AG09319 (cell line): ENCODE results near the gene ADK.
"Not testable (repeated sequence)": the region's sequence is repeated elsewhere in the genome, so short reads cannot be mapped to it uniquely, and the experiment has no call there.

ENCODE experiments used
- DNase-seq: peaks from one replicate; pipeline ENCODE4 v3.0.0-alpha.2; 2010; ENCODE audit warnings: low read depth; ENCODE audit errors: extremely low read depth
- TF ChIP-seq, protein P1 (sequence below): IDR thresholded peaks from 2 replicates; pipeline ENCODE4 v1.5.1; 2011; ENCODE audit warnings: low read depth, mild to moderate bottlenecking, inconsistent platforms, low read length, moderate library complexity

Gene ADK

GRCh38 chr10:74436523-74437170 is 285.6 kb downstream of the ADK start:
- no peak for DNase-seq
- TF ChIP-seq, protein P1, sequence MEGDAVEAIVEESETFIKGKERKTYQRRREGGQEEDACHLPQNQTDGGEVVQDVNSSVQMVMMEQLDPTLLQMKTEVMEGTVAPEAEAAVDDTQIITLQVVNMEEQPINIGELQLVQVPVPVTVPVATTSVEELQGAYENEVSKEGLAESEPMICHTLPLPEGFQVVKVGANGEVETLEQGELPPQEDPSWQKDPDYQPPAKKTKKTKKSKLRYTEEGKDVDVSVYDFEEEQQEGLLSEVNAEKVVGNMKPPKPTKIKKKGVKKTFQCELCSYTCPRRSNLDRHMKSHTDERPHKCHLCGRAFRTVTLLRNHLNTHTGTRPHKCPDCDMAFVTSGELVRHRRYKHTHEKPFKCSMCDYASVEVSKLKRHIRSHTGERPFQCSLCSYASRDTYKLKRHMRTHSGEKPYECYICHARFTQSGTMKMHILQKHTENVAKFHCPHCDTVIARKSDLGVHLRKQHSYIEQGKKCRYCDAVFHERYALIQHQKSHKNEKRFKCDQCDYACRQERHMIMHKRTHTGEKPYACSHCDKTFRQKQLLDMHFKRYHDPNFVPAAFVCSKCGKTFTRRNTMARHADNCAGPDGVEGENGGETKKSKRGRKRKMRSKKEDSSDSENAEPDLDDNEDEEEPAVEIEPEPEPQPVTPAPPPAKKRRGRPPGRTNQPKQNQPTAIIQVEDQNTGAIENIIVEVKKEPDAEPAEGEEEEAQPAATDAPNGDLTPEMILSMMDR = no peak

GRCh38 chr10:74437822-74438221 is 286.8 kb downstream of the ADK start:
- TF ChIP-seq, protein P1 = no peak
- peak; percentile 14 for DNase-seq

DNA sequence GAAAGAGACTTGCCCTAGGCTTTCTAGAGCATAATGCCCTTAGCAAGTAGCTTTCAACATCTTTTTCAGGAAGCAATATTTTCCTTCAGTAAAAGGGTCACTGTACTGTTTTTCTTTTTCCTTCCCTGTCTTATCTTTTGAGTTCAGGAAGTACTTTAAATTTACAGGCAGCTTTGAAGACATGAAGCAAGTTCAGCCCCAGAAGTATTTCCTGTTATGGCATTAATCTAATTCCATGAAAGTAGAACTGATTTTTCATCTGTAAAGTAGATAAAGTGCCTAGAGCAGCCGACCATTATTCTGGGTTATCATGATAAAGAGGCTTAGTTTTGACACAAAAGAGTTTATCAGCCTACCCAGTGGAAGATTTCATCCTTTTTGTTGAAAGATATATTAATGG is 288.2 kb downstream of the ADK start:
- TF ChIP-seq, protein P1 = no peak
- DNase-seq = no peak

DNA sequence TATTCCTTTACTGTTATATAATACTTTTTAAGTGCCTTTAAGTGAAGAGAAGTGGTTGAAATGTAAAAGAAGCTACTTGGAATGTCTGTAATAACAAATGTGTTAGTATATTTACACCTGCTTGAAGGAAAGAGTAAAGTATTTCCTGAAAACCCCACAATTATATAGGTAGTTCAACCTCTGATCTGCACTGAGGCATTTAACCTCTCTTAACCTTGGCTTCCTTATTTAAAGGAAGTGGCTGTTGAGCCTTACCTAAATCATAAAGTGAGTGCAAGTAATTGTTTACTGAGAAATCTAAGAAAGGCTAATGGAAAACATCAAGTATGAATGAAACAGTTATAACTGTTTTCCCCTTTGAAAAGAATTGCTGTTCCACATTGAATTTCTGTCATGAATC is 294.5 kb downstream of the ADK start:
- TF ChIP-seq, protein P1 = no peak
- no peak for DNase-seq

DNA sequence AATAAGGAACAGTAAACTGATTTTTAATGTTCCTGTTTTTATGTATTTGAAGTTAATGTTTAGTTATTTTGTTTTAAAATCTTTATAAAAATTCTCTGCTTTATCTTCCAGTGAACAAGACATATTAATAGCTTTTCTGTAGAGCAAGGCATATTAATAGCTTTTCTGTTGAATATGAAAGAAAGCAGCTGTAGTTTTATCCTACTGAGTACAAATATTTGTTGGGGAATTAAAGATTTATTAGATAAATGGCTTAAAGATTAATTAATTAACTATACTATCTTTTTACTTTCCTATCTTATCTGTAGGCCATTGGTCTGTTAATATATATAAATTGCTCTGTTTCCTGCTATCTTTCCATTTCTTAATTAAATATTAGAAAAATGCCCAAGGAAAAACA is 299.6 kb downstream of the ADK start:
- DNase-seq = no peak
- TF ChIP-seq, protein P1 = no peak

DNA sequence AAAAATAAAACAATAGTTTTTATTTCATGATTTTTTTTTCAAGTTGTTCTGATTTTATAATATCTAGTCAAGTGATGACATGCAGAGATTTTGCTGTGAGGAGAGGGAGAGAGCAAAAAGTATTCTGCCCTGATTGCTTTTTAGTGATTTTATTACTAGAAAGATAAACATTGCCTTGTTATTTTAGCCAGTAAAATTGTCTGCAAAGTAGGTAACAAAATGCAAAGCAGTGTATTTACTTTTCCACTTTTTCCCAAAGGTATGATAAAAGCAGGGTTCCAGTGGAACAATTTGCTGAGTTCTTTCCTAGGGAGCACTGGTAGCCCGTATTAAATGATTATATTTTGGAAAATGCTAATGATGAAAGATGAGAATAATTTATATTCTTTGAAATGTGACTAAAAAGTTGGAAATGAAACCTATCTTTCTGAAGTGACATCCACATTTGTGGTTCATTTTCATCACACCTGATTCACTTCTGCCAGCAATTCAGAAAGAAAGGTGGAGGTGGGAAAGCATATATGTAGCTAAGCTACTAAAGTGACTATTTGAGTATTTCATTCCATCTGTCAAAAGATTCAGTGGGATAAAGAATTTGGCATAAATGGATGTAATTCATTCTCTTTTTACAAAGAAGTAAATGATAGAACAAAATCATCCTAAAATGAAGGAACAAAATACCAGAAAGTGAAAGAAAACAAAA is 300.3 kb downstream of the ADK start:
- DNase-seq = no peak
- TF ChIP-seq, protein P1 = no peak

- TF ChIP-seq, protein P1 = no peak
These were observed 302.1 kb downstream of the ADK start for GRCh38 chr10:74453169-74453568.

GRCh38 chr10:74457478-74457877 is 306.5 kb downstream of the ADK start:
- DNase-seq = not testable (repeated sequence)

More at GRCh38 chr10:74453169-74453568, 302.1 kb downstream of the ADK start:
- DNase-seq = no peak
